Measurements from ENCODE around the gene IARS1. TPM values are rescaled to one million over a fixed set of nuclear protein-coding genes. Genes with fewer than 3 reads are reported as not detected.
A peak's percentile ranks its signal among the peaks of the same experiment; 100 is the strongest.

Gene IARS1
- total and polyA plus RNA-seq, 2 of the 4 experiments (the other 2 are of a cell fraction) = 85.3 to 414 TPM

GRCh38 chr9:92300936-92301335, 7.4 kb upstream of the IARS1 start:
- Histone ChIP-seq H3K9me3 (ENCODE audit: control insufficient read depth, insufficient read depth, low read length) (no peaks in the 10 kb centered on the region), H2BK20ac (ENCODE audit: low read depth, low read length) (no peak overlapping the region), H2AFZ (replicated peaks; ENCODE audit: low read length, poor library complexity) (no peak overlapping the region), H4K8ac (ENCODE audit: low read depth in 2 of 2, low read length in 2 of 2) (no peak overlapping the region), H3K27me3 (ENCODE audit: control insufficient read depth, insufficient read depth, low read length) (no peaks in the 10 kb centered on the region), H3K36me3 (ENCODE audit: control insufficient read depth, insufficient read depth, low read length) (peaks cover 26% of the 10 kb centered on the region), H3K14ac (replicated peaks; ENCODE audit: low read depth, low read length) (no peak overlapping the region), H3K79me1 (ENCODE audit: low read depth in 1 of 2, low read length in 2 of 2) (peaks cover 0 to 4% of the 10 kb centered on the region in 2 experiments; a peak in 2 of 4 replicates), H3K4me2 (ENCODE audit: low read depth, low read length) (no peak overlapping the region), H3K56ac (ENCODE audit: extremely low read depth, insufficient read depth, low read length) (no peak overlapping the region), H3K27ac (ENCODE audit: insufficient read depth, low read length) (no peak overlapping the region), H3K9me1 (ENCODE audit: insufficient read depth, low read length) (no peaks in the 10 kb centered on the region), H4K91ac (ENCODE audit: insufficient read depth, low read depth, low read length) (no peak overlapping the region), H2BK5ac (ENCODE audit: low read depth, low read length, poor library complexity, severe bottlenecking) (no peak overlapping the region), H3K23ac (ENCODE audit: low read depth, low read length) (no peak overlapping the region), H3K4me1 (ENCODE audit: control insufficient read depth, insufficient read depth, low read length) (no peaks in the 10 kb centered on the region), H4K20me1 (ENCODE audit: insufficient read depth, low read length) (no peaks in the 10 kb centered on the region), H2BK120ac (ENCODE audit: low read depth, low read length) (no peak overlapping the region), H3K9ac (ENCODE audit: low read depth, low read length) (no peak overlapping the region), H3K4me3 (ENCODE audit: insufficient read depth, low read depth, low read length) (no peak overlapping the region), H3K18ac (ENCODE audit: low read depth, low read length) (no peak overlapping the region), H2BK15ac (ENCODE audit: low read depth, low read length) (no peak overlapping the region), H2AK5ac (ENCODE audit: low read depth, low read length) (no peak overlapping the region), H2AK9ac (replicated peaks; ENCODE audit: low read depth, low read length, poor library complexity) (no peak overlapping the region), H3K4ac (ENCODE audit: low read depth, low read length) (no peak overlapping the region), H4K5ac (ENCODE audit: low read depth, low read length) (no peak overlapping the region)
- peak; percentile 95 for TF ChIP-seq MAFK (IDR thresholded peaks at IDR 0.05; ENCODE audit: low read depth, low read length)
- TF ChIP-seq MAZ (IDR thresholded peaks at IDR 0.05; ENCODE audit: borderline replicate concordance, low read depth, low read length) = no peak
- no TSS peak for BruUV-seq (replicated peaks)
- intact Hi-C loops (cut with micrococcal nuclease) (loop anchor here (5.0 kb wide), 1 partner anchor 34 kb away; no protein-coding TSS in a partner anchor), dilution Hi-C loops (cut with HindIII; ENCODE audit: low sequenced_read_pairs, unreplicated experiment) (no loop called here), in situ Hi-C loops (cut with MboI; ENCODE audit: low sequenced_read_pairs) (no loop called here)
- ChIA-PET POLR2A (ENCODE audit: unreplicated experiment) (no interaction called here), CTCF (interaction anchor here (1.1 kb wide), 1 partner anchor 161 kb away, joined by 4 read pairs; no protein-coding TSS in a partner anchor)
- DNase-seq (no peak), ATAC-seq (ENCODE audit: low read depth) (no peak)
- WGBS, 2 experiments (ENCODE audit: extremely low coverage in 2 of 2, insufficient read length in 1 of 2) = no CpG with 5 or more reads among the region's 1 CpG
